ENCODE measurements around the gene RPTOR.
"Not testable (repeated sequence)": the region's sequence is repeated elsewhere in the genome, so short reads cannot be mapped to it uniquely, and the experiment has no call there.

The RPTOR gene, protein sequence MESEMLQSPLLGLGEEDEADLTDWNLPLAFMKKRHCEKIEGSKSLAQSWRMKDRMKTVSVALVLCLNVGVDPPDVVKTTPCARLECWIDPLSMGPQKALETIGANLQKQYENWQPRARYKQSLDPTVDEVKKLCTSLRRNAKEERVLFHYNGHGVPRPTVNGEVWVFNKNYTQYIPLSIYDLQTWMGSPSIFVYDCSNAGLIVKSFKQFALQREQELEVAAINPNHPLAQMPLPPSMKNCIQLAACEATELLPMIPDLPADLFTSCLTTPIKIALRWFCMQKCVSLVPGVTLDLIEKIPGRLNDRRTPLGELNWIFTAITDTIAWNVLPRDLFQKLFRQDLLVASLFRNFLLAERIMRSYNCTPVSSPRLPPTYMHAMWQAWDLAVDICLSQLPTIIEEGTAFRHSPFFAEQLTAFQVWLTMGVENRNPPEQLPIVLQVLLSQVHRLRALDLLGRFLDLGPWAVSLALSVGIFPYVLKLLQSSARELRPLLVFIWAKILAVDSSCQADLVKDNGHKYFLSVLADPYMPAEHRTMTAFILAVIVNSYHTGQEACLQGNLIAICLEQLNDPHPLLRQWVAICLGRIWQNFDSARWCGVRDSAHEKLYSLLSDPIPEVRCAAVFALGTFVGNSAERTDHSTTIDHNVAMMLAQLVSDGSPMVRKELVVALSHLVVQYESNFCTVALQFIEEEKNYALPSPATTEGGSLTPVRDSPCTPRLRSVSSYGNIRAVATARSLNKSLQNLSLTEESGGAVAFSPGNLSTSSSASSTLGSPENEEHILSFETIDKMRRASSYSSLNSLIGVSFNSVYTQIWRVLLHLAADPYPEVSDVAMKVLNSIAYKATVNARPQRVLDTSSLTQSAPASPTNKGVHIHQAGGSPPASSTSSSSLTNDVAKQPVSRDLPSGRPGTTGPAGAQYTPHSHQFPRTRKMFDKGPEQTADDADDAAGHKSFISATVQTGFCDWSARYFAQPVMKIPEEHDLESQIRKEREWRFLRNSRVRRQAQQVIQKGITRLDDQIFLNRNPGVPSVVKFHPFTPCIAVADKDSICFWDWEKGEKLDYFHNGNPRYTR (N-terminal part only)

DNA sequence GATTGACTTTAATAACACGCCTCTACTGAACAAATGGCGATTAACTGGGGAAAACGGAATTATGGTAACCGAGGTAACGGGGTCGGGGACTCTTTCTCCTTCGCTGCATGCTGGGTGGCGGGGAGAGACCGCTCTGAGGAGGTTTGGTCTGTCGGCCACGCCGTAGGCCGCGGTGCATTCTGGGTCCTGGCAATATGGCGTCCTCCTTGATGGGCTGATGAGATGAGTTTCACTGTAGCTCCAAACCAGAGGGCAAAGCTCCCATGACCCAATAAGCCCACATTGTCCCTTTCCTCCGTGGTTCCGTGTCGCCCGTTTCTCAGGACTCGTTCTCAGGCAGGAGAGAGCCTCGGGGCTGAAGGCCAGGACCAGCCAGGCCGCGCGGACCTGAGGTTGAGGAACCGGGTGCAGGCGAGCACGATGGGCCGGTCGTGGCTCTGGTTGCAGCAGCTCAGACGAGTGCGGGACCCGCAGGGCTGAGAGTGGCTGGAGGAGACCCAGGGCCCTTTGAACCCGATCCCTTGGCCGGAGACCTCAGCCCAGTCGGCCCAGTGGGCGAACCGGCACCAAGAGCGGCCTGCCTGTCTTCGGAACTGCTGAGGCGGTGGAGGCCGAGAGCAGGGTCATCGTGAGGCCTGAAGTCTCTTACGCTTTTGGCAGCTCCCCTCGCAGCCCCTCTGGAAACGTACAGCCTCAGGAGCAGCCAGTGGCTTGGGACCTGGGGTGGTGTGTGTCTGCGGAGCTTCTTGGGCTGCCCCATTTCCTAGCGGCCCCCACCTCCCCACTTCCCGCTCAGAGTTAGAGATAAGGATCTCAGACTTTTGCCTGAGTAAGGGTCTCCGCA is at the start of gene RPTOR:
TSS of gene RPTOR (plus strand) at position 184 of the 844 bp plus-strand sequence. CDS start 792 bp downstream, outside the sequence.
- FAIRE-seq, result peak; percentile 45
- TF ChIP-seq POLR2A (IDR thresholded peaks at IDR 0.05; ENCODE audit: low read depth, low read length), result peak; percentile 39; the same call in 1 of the 2 replicates
- DNase-seq (ENCODE audit: insufficient read length, low spot score), result peak; percentile 86

DNA sequence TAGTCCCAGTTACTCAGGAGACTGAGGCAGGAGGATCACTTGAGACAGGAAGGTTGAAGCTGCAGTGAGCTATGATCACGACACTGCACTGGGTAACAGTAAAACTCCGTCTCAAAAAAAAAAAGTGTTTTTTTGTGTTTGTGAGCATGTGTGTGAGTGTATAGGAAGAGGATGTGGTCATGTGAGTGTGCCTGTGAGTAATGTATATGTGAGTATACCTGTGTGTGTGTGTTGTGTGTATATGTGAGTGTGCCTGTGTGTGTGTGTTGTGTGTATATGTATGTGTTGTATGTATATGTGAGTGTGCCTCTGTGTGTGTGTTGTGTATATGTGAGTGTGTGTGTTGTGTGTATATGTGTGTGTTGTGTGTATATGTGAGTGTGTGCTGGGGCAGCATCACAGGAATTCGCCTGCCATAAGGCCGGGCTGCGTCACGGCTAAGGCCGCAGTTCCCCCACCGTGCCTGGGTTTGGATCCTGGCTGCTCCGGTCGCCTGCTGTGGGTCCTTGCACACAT is 46.9 kb upstream of the RPTOR start:
- no peak for TF ChIP-seq POLR2A (IDR thresholded peaks at IDR 0.05; ENCODE audit: low read depth, low read length)
- no peak for DNase-seq (ENCODE audit: insufficient read length, low spot score)
- FAIRE-seq, result no peak

DNA sequence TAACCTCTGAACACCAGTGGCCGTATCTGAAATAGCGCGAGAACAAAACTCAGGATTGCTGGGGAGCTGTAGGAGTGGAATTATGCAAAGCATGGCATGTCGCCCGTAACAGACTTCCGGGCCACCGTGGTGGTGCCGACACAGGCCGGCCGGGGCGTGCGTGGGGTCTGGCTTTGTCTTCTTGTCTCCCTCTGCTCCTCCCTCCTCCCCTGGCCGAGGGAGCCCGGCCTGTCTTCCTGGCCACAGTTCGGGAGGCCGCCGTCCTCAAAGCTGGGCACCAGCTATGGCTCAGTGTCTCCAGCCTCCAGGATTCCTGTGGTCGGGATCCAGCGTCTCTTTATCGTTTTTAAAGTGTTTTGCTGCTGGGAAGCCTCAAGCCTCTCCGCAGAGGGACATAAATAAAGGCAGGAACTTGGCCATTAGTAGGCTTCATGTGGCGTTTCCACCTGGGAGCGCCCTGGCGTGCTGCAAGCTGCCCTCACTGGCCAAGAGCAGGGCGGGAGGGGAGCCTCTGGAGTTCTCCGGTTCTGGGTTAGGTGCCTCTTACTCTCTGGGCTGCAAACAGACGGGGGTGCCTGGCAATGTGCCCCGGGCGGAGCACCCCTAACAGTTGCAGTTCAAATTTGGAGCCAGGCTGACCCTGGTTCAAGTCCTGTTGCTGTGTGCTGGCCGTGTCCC is 46.3 kb upstream of the RPTOR start:
- FAIRE-seq, result no peak
- no peak for DNase-seq (ENCODE audit: insufficient read length, low spot score)
- peak; percentile 16; the same call in 1 of the 2 replicates for TF ChIP-seq POLR2A (IDR thresholded peaks at IDR 0.05; ENCODE audit: low read depth, low read length)

DNA sequence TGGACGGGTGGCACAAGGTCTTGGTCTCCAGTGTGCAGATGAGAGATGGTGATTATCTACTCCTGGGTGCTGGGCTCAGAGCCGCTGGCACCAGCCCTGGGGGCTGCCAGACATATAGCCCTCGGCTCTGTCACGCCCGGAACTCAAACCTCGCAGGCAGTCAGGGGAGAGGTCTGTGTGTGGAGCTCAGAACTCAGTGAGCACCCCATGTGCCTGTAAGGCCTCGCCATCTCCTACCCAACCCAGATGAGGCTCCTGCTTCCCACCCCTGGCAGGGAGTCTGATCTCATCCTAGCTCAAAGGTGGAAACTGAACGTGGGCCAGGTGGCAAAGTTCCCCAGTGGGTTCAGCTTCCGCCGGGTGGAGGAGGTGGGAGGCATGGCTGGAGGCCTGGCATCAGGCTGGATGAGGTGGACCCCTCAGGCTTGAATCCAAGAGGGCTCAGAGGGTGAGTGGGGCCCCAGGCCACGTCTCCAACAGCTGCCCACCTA is 45.7 kb upstream of the RPTOR start:
- TF ChIP-seq POLR2A (IDR thresholded peaks at IDR 0.05; ENCODE audit: low read depth, low read length), result no peak
- DNase-seq (ENCODE audit: insufficient read length, low spot score), result no peak
- FAIRE-seq, result no peak

- FAIRE-seq (no peak), DNase-seq (ENCODE audit: insufficient read length, low spot score) (no peak)
- no peak for TF ChIP-seq POLR2A (IDR thresholded peaks at IDR 0.05; ENCODE audit: low read depth, low read length)
Measured at GRCh38 chr17:80499560-80499959, 45.1 kb upstream of the RPTOR start.

DNA sequence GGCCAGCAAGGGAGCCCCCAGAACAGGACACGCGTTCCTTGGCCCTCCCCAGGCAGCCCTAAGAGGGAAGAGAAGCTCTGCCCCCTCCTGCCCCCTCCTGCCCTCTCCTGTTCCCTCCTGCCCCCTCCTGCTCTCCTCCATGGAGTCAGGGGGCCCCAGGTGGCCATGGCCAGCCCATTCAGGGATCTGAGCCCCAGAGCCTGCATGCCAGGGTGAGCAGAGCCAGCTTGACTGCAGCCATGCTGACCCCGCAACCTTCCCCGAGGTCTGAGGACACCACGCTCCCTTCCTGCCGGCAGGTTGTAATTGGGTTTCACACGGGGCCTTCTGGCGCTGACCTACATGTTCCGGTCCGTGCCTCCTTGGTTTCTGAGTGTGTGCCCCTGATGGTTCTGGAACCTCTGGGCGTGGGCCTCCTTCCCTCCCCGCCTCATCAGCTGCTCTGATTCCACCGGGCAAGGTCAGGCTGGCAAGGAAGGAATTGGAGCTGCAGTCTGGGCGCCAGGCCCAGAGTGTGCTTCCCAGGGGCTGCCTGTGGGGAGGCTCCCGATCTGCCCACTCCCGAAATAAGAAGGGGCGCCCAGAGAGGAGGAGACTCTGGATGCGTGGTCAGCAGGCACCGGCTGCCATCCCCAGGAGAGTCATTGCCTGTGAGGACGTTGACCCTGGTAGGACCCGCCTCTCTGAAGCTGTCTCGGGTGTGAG is 44.5 kb upstream of the RPTOR start:
- no peak for DNase-seq (ENCODE audit: insufficient read length, low spot score)
- FAIRE-seq, result no peak
- no peak for TF ChIP-seq POLR2A (IDR thresholded peaks at IDR 0.05; ENCODE audit: low read depth, low read length)

- no peak for FAIRE-seq
- peak; percentile 72 for DNase-seq (ENCODE audit: insufficient read length, low spot score)
- TF ChIP-seq POLR2A (IDR thresholded peaks at IDR 0.05; ENCODE audit: low read depth, low read length), result no peak
Measured at GRCh38 chr17:80501741-80502577, 42.7 kb upstream of the RPTOR start.

DNA sequence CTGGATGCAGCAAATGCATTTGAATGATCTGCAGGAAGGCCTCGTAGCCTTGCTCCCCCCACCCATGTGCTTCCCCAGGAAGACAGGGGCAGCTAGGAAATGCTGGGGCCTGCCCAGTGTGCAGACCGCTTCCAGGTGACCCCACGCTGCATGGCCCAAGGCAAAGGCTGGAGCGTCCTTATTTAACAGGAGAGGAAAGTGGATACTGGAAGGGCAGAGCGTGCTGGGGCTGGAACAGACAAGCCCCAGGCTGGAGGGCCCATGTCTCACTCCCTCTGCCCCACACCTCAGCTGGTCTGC is 42.1 kb upstream of the RPTOR start:
- DNase-seq (ENCODE audit: insufficient read length, low spot score), result no peak
- TF ChIP-seq POLR2A (IDR thresholded peaks at IDR 0.05; ENCODE audit: low read depth, low read length), result no peak
- no peak for FAIRE-seq

DNA sequence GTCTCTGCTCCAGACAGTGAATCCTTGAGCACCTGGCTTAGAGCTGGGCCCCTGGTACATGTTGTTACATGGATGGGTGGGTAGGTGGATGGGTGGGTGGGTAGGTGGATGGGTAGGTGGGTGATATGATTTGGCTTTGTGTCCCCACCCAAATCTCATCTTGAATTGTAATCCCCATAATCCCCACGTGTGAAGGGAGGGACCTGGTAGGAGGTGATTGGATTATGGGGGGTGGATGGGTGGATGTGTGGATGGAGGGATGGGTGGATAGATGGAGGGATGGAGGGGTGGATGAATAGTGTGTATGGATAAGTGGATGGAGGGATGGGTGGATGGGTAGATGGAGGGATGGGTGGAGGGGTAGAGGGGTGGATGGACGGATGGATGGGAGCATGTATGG is 41.6 kb upstream of the RPTOR start:
- DNase-seq (ENCODE audit: insufficient read length, low spot score) (no peak), FAIRE-seq (no peak)
- no peak for TF ChIP-seq POLR2A (IDR thresholded peaks at IDR 0.05; ENCODE audit: low read depth, low read length)

DNA sequence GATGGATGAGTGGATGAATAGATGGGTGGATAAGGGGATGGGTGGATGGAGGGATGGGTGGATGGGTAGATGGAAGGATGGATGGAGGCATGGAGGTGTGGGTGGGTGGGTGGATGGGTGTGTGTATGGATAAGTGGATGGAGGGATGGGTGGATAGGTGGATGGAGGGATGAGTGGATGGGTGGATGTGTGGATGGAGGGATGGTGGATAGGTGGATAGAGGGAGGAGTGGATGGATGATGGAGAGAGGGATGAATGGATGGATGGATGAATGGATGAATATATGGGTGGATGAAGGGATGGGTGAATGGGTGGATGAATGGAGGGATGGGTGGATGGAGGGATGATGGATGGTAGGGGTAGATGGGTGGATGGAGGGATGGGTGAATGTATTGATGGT is 40.7 kb upstream of the RPTOR start:
- DNase-seq (ENCODE audit: insufficient read length, low spot score) (no peak), FAIRE-seq (no peak)
- TF ChIP-seq POLR2A (IDR thresholded peaks at IDR 0.05; ENCODE audit: low read depth, low read length), result no peak

- no peak for TF ChIP-seq POLR2A (IDR thresholded peaks at IDR 0.05; ENCODE audit: low read depth, low read length)
- no peak for FAIRE-seq
- DNase-seq (ENCODE audit: insufficient read length, low spot score), result peak; percentile 54
Measured at GRCh38 chr17:80504686-80505413, 39.8 kb upstream of the RPTOR start.

GRCh38 chr17:80507177-80507576 is 37.5 kb upstream of the RPTOR start:
- FAIRE-seq; DNase-seq (ENCODE audit: insufficient read length, low spot score): not testable (repeated sequence)
